GM12878 (cell line): ENCODE measurements around the gene VPS54.

Source experiments
- BCL3 ChIP-seq: IDR thresholded peaks from 2 replicates; pipeline ENCODE4 v1.6.1; 2011; ENCODE audit warnings: borderline replicate concordance, low read depth, mild to moderate bottlenecking, moderate library complexity, low read length; ENCODE audit not compliant: insufficient read depth, poor library complexity, severe bottlenecking
- CBX5 ChIP-seq: sonication (generic); IDR thresholded peaks from 2 replicates; pipeline ENCODE4 v1.6.1; 2016; ENCODE audit warnings: low read depth, moderate library complexity, mild to moderate bottlenecking, inconsistent platforms
- RAD21 ChIP-seq: IDR thresholded peaks from 2 replicates; pipeline ENCODE4 v1.6.1; 2011; ENCODE audit warnings: mild to moderate bottlenecking, low read depth, low read length, moderate library complexity; ENCODE audit not compliant: insufficient read depth
- TBL1XR1 ChIP-seq: IDR thresholded peaks from 2 replicates; pipeline ENCODE4 v1.6.1; 2012; ENCODE audit warnings: low read depth, low read length, improper control_type of control experiment
- ZNF274 ChIP-seq: IDR thresholded peaks from one replicate; pipeline ENCODE4 v1.8.0; 2011; ENCODE audit not compliant: insufficient read length, insufficient read depth
- TF ChIP-seq, protein P1 (sequence below), 3 experiments: IDR thresholded peaks in 2 of 3; conservative IDR thresholded peaks in 1 of 3; 2 replicates each; pipeline ENCODE4 v1.5.1; 2011; ENCODE audit warnings: low read depth in 3 of 3, low read length in 3 of 3, mild to moderate bottlenecking in 3 of 3, control low read depth in 2 of 3, moderate library complexity in 2 of 3, inconsistent platforms in 1 of 3, mixed read lengths in 1 of 3; ENCODE audit not compliant: control insufficient read depth in 2 of 3, insufficient read depth in 1 of 3; ENCODE audit errors: extremely low read depth in 1 of 3

DNA sequence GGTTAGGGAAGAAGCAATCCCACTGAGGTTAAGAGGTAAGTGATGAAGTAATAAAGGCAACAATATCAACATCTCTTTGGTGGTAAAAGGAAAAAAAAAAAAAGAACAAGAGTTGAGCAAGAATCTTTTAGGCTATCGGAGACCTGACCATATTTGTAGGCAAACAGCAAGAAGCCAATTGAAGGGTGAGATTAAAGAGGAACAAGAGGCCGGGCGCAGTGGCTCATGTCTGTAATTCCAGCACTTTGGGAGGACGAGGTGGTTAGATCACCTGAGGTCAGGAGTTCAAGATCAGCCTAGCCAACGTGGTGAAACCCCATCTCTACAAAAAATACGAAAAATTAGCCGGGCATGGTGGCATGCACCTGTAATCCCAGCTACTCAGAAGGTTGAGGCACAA, 11.3 kb downstream of the VPS54 start:
- no peak for TF ChIP-seq RAD21
- no peak for TF ChIP-seq CBX5
- no peak for TF ChIP-seq TBL1XR1
- TF ChIP-seq, protein P1, sequence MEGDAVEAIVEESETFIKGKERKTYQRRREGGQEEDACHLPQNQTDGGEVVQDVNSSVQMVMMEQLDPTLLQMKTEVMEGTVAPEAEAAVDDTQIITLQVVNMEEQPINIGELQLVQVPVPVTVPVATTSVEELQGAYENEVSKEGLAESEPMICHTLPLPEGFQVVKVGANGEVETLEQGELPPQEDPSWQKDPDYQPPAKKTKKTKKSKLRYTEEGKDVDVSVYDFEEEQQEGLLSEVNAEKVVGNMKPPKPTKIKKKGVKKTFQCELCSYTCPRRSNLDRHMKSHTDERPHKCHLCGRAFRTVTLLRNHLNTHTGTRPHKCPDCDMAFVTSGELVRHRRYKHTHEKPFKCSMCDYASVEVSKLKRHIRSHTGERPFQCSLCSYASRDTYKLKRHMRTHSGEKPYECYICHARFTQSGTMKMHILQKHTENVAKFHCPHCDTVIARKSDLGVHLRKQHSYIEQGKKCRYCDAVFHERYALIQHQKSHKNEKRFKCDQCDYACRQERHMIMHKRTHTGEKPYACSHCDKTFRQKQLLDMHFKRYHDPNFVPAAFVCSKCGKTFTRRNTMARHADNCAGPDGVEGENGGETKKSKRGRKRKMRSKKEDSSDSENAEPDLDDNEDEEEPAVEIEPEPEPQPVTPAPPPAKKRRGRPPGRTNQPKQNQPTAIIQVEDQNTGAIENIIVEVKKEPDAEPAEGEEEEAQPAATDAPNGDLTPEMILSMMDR (IDR thresholded peaks at IDR 0.05 in 2 of 3, conservative IDR thresholded peaks at IDR 0.05 in 1 of 3; ENCODE audit: control insufficient read depth in 2 of 3, extremely low read depth in 1 of 3, insufficient read depth in 1 of 3, low read depth in 3 of 3, low read length in 3 of 3), result no peak
- TF ChIP-seq ZNF274, result no peak
- no peak for TF ChIP-seq BCL3
